GM19193 (cell line): Measurements from ENCODE around the gene VPS35L.

ENCODE experiments used
- POLR2A ChIP-seq: IDR thresholded peaks from 4 replicates; pipeline ENCODE4 v1.6.1; 2011; ENCODE audit not compliant: insufficient read depth, insufficient read length; ENCODE audit errors: extremely low read depth

Gene VPS35L

DNA sequence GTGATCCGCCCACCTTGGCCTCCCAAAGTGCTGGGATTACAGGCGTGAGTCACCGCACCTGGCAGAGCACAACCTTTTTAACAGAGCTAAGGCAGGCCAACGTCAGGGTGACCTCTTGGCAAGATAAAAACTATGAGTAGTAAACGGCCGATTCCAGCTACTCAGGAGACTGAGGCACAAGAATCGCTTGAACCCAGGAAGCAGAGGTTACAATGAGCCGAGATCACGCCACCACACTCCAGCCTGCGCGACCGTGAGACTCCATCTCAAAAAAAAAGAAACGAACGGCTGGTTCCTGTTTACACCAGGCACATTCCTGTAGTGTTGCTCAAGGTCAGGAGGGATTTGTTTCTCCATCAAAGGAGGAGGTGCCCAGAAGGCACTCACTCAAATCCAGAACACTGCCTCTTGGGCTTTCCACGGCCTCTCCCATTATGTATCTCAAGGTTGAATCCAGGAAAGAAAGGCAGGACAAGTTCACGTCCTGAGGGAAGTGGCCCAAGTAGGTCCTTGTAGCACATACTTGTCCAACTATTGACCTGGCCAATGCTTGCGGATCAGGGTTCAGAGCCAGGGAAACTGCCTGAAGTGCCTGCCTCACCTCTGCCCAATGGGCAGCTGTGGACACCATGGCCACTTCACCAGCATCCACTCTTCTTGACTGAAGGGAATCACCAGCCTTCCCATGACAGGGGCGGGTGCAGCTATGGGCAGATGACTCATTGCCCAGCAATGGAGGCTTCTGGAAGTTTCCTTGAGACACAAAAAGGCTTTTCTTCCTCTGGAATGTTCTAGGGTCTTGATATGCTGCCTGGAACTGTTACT lies 149.0 kb downstream of the VPS35L start:
- no peak for TF ChIP-seq POLR2A

DNA sequence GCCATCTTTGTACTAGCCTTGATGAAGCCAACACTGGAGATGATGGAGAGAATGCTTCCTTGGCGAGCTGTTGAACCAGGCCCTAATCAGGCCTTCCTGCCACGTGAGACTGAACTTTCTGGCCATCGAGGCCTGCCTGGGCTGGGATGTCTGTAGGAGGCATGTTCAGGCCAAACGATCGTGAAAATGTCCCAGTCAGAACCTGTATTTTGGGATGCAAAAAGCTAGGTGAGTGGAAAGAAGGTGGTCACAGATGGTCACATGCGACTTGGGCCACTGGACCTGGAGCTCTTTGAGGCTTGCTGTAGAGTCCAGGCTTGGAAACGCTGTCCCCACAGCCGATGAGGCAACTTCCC lies 149.6 kb downstream of the VPS35L start:
- TF ChIP-seq POLR2A, result no peak

DNA sequence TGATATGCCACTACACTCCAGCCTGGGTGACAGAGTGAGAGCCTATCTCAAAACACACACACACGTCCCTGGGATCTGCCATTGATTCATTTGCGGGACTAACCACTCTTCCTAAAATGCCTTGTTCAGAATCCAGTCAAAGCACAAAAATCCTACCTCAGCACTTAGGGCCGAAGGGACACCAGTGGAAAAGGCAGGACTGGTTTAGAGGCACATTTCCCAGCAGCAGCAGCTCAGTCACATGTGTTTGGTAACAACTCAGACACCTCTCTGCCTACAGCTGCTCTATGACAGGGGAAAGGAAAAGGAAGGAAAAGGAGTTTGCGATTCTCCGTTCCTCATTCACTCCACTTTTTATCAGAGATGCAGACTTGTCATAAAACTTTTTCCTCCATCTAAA lies 150.3 kb downstream of the VPS35L start:
- no peak for TF ChIP-seq POLR2A

DNA sequence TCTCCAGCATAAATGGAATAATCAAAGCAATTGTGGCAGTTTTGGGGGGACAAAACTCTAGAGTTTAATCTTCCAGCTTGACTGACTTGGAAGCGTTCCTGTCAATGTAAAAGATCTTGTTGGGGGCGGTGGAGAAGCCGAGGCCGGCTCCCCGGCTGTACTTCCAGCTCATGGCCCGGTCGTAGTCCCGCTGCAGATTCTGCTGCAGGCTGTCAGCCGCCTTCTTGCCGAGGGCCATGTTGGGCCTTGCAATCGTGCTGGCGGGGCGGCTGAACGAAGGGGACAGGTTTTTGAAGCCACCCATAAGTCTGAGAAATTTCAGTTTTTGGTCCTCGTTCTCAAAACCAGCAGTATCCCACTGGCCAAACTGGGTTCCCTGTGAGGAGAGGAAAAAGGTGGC lies 151.3 kb downstream of the VPS35L start:
- TF ChIP-seq POLR2A, result no peak

DNA sequence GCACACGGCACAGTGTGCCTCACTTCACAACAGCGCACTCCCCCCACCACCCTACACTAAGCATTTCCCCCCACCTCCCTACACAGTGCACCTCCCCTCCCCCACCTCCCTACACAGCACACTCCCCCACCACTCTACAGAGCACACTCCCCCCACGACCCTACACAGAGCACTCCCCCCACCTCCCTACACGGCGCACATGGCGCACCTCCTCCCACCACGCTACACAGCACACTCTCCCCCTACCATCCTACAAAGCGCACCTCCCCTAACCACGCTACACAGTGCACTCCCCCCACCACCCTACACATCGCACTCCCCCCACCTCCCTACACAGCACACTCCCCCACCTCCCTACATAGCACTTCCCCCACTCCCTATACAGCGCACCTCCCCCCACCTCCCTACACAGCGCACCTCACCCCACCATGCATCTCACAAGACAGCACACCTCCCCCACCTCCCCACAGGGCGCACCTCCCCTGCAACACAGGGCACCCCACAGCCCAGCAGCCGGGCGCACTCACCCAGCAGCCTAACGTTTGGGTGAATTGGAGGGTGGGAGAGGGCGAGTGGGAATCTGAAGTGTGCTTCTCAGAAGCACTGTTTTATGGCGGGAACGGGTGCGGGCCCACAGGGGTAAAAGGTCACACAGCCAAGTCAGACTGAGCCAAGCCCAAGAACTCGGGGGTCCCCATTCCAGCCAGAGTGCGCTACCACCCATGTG lies 152.2 kb downstream of the VPS35L start:
- no peak for TF ChIP-seq POLR2A

DNA sequence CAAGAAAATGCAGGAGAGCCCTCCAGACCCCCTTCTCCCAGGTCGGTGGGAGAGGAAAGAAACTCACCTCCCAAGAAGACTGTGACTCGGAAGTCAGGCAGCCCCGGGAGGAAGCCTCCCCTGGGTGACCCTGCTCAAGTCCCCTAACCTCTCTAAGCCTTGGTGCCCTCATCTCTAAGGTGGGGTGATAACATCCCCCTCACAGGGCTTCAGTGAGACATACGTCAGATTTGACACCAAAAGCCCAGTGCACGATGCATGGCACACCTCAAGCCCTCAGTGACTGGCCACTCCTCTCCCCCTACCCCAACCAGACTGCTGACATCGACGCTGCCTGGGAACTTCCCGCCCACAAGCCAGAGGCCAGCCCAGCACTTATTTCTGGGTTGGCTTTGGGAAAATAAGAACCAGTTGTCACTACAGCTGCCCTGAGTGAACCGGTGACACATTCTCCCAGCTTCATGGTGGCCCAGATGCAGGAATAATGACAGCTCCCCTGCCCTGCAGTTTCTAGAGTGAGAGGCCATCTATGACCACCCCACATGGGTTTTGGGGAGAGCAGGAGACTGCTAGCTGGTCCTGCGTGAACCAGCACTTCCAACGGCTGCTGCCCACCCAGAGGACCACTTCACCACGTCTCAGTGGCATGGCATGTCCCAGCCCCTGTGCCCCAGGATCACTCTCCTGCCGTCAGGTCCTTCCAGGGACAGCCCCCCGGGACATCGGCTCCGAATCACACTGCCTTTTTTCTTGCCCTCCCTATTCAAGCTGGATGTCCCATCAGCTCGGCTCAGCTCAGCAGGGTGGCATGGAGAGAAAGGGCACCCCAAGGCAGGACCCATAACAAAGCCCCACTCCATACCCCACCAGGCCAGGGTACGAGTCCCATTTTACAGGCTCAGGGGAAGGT lies 153.0 kb downstream of the VPS35L start:
- no peak for TF ChIP-seq POLR2A

DNA sequence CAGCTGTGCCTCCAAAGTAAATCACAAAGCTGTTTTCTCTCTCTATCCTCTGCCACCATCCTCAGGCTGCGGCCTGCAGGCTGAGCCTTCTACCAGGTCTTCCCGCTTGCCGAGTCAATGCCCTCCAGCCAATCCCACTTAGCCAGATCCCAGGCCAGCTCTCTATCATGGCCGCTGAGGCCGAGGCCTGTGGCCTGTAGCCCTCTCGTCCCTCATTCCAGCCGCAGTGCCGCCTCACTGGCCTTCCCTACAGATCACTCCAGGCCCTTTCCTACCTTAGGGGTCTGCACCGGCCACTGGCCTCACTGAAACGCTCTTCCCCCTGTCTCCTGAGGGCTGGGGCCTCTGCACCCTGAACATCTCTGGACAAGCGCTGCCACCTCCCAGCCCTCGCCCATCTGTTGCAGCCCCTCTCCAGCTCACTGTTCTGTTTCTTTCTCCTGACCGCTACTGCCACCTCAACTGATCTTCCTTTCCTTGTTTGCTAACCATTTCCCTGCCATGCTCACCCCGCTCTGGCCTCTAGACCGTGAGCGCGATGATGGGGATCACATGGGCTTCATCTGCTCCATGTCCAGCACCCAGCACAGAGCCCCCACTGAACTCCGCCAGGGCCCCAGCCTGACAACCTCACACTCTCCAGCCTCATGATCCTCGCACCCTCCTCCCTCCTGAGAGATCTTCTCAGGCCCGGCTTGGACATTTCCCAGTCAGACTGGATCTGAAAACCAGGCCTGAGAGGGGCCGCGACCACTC lies 154.1 kb downstream of the VPS35L start:
- no peak for TF ChIP-seq POLR2A

DNA sequence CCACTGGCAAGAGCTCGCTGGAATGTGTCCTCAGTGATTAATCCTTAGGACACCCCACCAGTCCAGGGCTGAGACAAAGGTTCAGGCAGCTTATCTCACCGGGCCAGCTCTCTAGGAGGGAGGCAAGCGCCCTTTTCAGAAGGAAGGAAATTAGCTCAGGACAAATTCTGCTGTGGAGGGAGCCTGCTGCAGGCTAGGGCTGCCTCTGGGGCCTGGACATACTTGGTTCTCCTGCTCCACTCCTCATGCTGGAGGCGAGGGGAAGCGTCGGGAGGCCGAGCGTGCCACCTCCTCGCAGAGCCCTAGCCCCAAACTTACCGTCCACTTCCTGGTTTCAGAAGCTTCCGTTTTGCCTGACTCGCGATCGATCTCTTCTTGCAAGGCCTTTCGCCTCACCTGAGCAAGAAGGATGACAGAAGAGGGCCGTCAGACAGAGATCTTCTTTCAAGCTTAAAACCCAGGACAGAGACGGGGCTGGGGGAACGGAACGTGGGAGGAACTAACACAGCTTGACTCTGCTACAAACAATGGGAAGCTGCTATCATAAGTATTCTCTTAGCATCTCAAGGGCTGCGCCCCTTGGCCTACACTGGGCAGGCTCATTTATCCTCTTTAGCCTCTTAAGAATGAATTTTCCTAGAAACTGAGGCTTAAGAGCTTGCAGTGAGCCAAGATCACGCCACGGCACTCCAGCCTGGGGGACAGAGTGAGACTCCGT lies 154.8 kb downstream of the VPS35L start:
- TF ChIP-seq POLR2A, result no peak

DNA sequence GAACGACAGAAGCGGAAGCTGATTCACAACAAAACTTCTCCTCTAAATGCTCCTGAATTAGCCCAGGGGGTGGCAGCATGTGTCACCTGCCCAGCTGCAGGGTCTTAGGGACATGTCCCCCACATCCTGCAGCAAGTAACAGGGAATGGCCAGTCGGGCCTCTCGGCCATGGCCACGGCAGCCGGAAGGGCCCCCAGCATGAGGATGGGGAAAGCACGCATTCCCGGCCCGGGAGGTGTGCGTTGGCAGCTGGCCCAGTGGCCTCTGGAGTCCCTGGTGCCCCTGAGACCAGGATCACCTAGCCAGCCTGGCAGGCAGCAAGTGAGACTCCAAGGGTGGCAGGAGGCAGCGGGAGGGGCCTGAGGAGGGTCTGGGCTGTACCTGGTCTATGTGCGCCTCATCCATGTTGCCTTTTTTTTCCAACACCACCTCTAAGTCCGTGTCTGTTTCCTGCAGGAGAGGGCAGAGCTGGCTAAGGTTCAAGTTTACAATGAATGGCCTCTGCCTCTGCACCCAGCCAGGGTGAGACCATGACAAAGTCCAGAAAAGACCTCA lies 155.6 kb downstream of the VPS35L start:
- no peak for TF ChIP-seq POLR2A

DNA sequence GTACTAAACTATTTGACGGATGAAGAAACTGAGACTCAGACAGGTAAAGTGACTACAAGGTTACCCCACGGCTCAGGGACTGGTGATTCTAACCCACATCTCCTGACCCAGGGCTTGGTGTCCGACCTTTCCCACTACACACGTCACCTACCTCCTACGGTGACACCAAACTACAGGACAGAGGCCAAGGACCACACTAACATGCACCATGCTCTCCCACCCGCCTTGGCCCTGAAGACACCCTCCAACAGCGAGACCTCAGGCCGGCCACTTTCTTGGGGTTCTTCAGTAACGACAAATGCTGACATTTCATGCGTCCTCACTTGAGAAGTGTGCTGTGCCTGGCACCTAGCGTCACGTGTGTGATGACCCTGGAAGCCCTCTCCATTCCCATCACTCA lies 156.1 kb downstream of the VPS35L start:
- TF ChIP-seq POLR2A, result no peak

DNA sequence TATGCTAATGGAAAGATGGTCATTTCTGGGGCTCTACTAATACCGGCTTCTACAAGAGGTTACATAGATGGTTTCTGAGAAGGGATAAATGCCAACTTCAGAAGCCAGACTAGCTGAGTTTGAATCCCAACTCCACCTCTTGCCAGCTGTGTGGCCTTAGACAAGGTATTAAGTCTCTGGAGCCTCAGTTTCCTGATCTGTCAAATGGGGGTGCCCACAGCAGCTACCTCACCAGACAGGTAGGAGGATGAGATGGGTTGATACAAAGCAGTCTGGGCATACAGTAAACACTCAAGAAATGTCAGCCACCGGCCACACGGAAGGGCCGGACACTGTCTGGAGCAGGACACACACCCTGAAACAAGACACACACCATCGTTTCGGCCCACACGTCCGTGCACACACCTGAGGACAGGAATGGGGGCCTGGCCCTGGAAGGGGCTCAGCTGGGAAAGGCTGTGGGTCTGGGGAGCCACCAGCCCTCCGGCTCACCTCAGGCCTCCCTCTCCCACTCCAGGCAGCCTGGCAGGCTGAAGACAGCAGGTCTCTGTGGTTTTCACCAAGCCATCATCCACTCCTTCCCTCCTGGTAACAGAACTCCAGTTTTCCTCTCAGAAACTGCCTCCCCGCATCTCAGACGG lies 157.0 kb downstream of the VPS35L start:
- TF ChIP-seq POLR2A, result no peak

DNA sequence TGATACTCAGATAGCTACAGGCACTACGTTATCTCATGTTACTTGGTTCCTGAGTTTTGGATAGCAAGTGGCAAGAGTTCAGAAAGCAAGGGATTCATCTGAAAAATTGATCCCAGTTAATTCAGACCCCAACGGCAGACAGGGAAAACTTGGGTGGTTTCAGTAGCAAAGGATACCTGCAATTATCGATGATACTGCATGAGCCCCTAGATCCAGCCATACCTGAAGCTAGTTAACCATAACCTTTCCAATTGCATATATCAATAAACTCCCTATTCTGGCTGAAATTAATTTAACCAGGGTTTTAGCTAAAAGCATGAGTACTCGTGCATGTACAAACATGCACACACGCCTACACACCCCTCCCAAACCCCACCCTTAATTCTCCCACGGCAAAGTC lies 158.2 kb downstream of the VPS35L start:
- TF ChIP-seq POLR2A, result no peak

DNA sequence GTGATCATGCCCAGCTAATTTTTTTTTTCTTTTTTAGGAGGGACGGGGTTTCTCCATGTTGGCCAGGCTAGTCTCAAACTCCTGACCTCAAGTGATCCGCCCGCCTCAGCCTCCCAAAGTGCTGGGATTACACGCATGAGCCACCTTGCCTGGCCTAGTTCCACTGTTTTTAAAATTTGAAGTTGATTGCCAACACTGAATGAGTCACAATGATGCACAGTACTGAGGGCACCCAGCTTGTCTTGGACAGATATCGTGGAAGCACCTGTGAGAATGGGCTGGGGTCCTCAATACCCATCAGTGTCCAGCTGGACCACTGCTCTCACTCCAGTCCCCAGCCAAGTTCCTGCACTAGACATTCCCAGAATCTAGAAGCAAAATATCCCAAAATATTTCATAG lies 160.1 kb downstream of the VPS35L start:
- TF ChIP-seq POLR2A, result no peak
